Sigmoid colon (tissue), 4 donors: ENCODE data around the gene OR2AJ1.

Experiments used
- EP300 ChIP-seq, 4 donors: sonication (generic); formaldehyde crosslinking; IDR thresholded peaks; one replicate each; pipeline ENCODE4 v1.6.1; 2017; ENCODE audit warnings: antibody characterized with exemption in 4 of 4
- POLR2A ChIP-seq, 2 donors: fragments of 450-650 bp; IDR thresholded peaks; one replicate each; pipeline ENCODE4 v1.6.1; 2016; ENCODE audit warnings: antibody characterized with exemption in 2 of 2, mild to moderate bottlenecking in 2 of 2, moderate library complexity in 2 of 2
- POLR2AphosphoS5 ChIP-seq, 4 donors: sonication (generic); formaldehyde crosslinking; IDR thresholded peaks; one replicate each; pipeline ENCODE4 v1.6.1; 2017; ENCODE audit warnings: antibody characterized with exemption in 4 of 4
- TF ChIP-seq, protein P1 (sequence below), 4 experiments: fragments of 450-650 bp in 3 of 4; fragments of 200-600 bp in 1 of 4; IDR thresholded peaks; one replicate each; pipeline ENCODE4 v1.5.1; 2016 to 2019; ENCODE audit warnings: antibody characterized with exemption in 4 of 4, mild to moderate bottlenecking in 3 of 4, moderate library complexity in 2 of 4

DNA sequence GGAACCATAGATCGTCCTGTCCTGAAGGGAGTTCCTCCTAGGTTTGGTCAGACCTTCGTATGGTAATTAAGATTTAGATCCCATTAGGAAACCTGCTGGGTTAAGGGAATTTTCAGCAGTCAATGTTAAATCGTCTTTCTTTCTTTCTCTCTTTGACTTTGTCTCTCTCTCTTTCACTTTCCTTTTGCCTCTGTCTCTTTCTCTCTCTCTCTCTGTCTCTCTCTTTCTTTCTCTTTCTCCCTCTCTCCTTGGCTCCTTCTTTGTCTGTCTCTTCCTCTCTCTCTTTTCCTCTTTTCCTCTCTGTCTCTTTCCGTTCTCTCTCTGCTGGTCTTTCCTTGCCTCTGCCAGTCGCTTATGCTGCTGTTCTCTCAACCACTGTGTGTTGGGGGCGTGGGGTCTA lies 20.6 kb upstream of the OR2AJ1 start:
- TF ChIP-seq, protein P1, sequence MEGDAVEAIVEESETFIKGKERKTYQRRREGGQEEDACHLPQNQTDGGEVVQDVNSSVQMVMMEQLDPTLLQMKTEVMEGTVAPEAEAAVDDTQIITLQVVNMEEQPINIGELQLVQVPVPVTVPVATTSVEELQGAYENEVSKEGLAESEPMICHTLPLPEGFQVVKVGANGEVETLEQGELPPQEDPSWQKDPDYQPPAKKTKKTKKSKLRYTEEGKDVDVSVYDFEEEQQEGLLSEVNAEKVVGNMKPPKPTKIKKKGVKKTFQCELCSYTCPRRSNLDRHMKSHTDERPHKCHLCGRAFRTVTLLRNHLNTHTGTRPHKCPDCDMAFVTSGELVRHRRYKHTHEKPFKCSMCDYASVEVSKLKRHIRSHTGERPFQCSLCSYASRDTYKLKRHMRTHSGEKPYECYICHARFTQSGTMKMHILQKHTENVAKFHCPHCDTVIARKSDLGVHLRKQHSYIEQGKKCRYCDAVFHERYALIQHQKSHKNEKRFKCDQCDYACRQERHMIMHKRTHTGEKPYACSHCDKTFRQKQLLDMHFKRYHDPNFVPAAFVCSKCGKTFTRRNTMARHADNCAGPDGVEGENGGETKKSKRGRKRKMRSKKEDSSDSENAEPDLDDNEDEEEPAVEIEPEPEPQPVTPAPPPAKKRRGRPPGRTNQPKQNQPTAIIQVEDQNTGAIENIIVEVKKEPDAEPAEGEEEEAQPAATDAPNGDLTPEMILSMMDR (IDR thresholded peaks at IDR 0.05): no peak
- TF ChIP-seq POLR2AphosphoS5 (IDR thresholded peaks at IDR 0.05) (no peak), POLR2A (IDR thresholded peaks at IDR 0.05) (no peak), EP300 (IDR thresholded peaks at IDR 0.05) (no peak)
